Esophagus squamous epithelium (tissue), 5 donors: ENCODE data around the gene ATP9B. TPM values are rescaled to one million over a fixed set of nuclear protein-coding genes. Genes with fewer than 3 reads are reported as not detected.

Experiments
- DNase-seq: peaks from one replicate; lab custom pipeline; 2025; lab: John Stamatoyannopoulos, UW
- H3K27ac ChIP-seq, 4 donors: fragments of 200-600 bp; sonication (generic); one replicate each; pipeline ENCODE4 v1.5.1; 2016 to 2019; ENCODE audit warnings: mild to moderate bottlenecking in 1 of 4
- H3K27me3 ChIP-seq, 4 donors: fragments of 200-600 bp; sonication (generic); 1 replicate in 3 of 4; 2 replicates in 1 of 4; pipeline versions ENCODE4 v1.5.1 to v1.6.0; 2017 to 2021; ENCODE audit warnings: antibody characterized with exemption in 1 of 4
- H3K36me3 ChIP-seq, 3 donors: fragments of 200-600 bp; sonication (generic); one replicate each; pipeline ENCODE4 v1.5.1; 2016 to 2019
- H3K4me1 ChIP-seq, 3 donors: fragments of 200-600 bp; sonication (generic); one replicate each; pipeline ENCODE4 v1.5.1; 2017 to 2019
- H3K4me3 ChIP-seq, 4 donors: fragments of 200-600 bp; sonication (generic); 1 replicate in 3 of 4; 2 replicates in 1 of 4; pipeline ENCODE4 v1.5.1; 2016 to 2019; ENCODE audit warnings: mild to moderate bottlenecking in 2 of 4, moderate library complexity in 1 of 4
- H3K9me3 ChIP-seq, 3 donors: fragments of 200-600 bp; sonication (generic); one replicate each; pipeline ENCODE4 v1.5.1; 2016 to 2019
- POLR2A ChIP-seq, 4 donors: fragments of 450-650 bp; IDR thresholded peaks; one replicate each; pipeline ENCODE4 v1.6.1; 2017; ENCODE audit warnings: antibody characterized with exemption in 4 of 4, mild to moderate bottlenecking in 4 of 4, moderate library complexity in 3 of 4
- WGBS, 2 donors: methylation state at CpG; one replicate each; pipeline ENCODE4 v1.1.5; 2018; 5-methylcytosine and 5-hydroxymethylcytosine counted together
- intact Hi-C: fragments of 100-400 bp; cut with DNase I; formaldehyde crosslinking; loops from one replicate; pipeline ENCODE4 v1.15.0; 2022
- total RNA-seq, 4 donors: library from RNA; depleted of rRNA; stranded (reverse); fragments of >200 nt; gene quantifications; one replicate each; pipeline ENCODE4 v1.1.0, GENCODE V29; 2016
- TF ChIP-seq, protein P1 (sequence below), 6 experiments: fragments of 450-650 bp in 4 of 6; fragments of 200-600 bp in 2 of 6; sonication (generic) in 2 of 6; IDR thresholded peaks; one replicate each; pipeline ENCODE4 v1.5.1; 2016 to 2019; ENCODE audit warnings: antibody characterized with exemption in 6 of 6, mild to moderate bottlenecking in 4 of 6, moderate library complexity in 4 of 6
- donor health status: DM: yes; HTN: yes; CAD: no.

ATP9B gene
- total RNA-seq, 4 donors from 2014 or later: 12.9 to 46.7 (median 22.0) TPM

GRCh38 chr18:79299711-79300110, 230.5 kb downstream of the ATP9B start:
- no peak for DNase-seq
- Histone ChIP-seq H3K9me3 (no peaks in the 10 kb centered on the region), H3K4me3 (no peak overlapping the region), H3K27ac (no peak overlapping the region), H3K27me3 (no peaks in the 10 kb centered on the region), H3K4me1 (no peaks in the 10 kb centered on the region), H3K36me3 (peaks cover 0 to 57% (median 5%) of the 10 kb centered on the region in 3 donors)
- intact Hi-C loops: no loop called here
- TF ChIP-seq, protein P1, sequence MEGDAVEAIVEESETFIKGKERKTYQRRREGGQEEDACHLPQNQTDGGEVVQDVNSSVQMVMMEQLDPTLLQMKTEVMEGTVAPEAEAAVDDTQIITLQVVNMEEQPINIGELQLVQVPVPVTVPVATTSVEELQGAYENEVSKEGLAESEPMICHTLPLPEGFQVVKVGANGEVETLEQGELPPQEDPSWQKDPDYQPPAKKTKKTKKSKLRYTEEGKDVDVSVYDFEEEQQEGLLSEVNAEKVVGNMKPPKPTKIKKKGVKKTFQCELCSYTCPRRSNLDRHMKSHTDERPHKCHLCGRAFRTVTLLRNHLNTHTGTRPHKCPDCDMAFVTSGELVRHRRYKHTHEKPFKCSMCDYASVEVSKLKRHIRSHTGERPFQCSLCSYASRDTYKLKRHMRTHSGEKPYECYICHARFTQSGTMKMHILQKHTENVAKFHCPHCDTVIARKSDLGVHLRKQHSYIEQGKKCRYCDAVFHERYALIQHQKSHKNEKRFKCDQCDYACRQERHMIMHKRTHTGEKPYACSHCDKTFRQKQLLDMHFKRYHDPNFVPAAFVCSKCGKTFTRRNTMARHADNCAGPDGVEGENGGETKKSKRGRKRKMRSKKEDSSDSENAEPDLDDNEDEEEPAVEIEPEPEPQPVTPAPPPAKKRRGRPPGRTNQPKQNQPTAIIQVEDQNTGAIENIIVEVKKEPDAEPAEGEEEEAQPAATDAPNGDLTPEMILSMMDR (IDR thresholded peaks at IDR 0.05): no peak
- no peak for TF ChIP-seq POLR2A (IDR thresholded peaks at IDR 0.05)
- WGBS, 2 donors: 90 to 93% methylated on average over 8 of the region's 8 CpGs

GRCh38 chr18:79300413-79300812, 231.2 kb downstream of the ATP9B start:
- no peaks in the 10 kb centered on the region for H3K4me1 ChIP-seq
- no peaks in the 10 kb centered on the region for H3K27me3 ChIP-seq
- no peaks in the 10 kb centered on the region for H3K9me3 ChIP-seq
- no peak overlapping the region for H3K4me3 ChIP-seq
- no peak for TF ChIP-seq POLR2A (IDR thresholded peaks at IDR 0.05)
- TF ChIP-seq, protein P1 (IDR thresholded peaks at IDR 0.05): no peak
- WGBS, 2 donors: 76 to 84% methylated on average over 6 to 9 of the region's 9 CpGs
- no peak for DNase-seq
- intact Hi-C loops: no loop called here
- peaks cover 0 to 59% (median 5%) of the 10 kb centered on the region in 3 donors for H3K36me3 ChIP-seq
- no peak overlapping the region for H3K27ac ChIP-seq

- H3K36me3 ChIP-seq: peaks cover under 1 to 73% (median 5%) of the 10 kb centered on the region in 3 donors
- H3K9me3 ChIP-seq: no peaks in the 10 kb centered on the region
- H3K4me1 ChIP-seq: no peaks in the 10 kb centered on the region
- H3K27ac ChIP-seq: no peak overlapping the region
- no peak for DNase-seq
- TF ChIP-seq, protein P1 (IDR thresholded peaks at IDR 0.05): no peak
- H3K27me3 ChIP-seq: no peaks in the 10 kb centered on the region
- no peak overlapping the region for H3K4me3 ChIP-seq
- 81 to 85% methylated on average over 7 to 15 of the region's 15 CpGs for WGBS, 2 donors
- intact Hi-C loops: no loop called here
These were observed 232.9 kb downstream of the ATP9B start for GRCh38 chr18:79302120-79302519.

GRCh38 chr18:79305911-79306310, 236.7 kb downstream of the ATP9B start:
- no peak overlapping the region for H3K4me3 ChIP-seq
- 92 to 96% methylated on average over 9 of the region's 9 CpGs for WGBS, 2 donors
- intact Hi-C loops: no loop called here
- H3K36me3 ChIP-seq: peaks cover 0 to 69% (median 3%) of the 10 kb centered on the region in 3 donors
- no peaks in the 10 kb centered on the region for H3K9me3 ChIP-seq
- DNase-seq: no peak
- no peak overlapping the region for H3K27ac ChIP-seq
- no peaks in the 10 kb centered on the region for H3K4me1 ChIP-seq
- no peaks in the 10 kb centered on the region for H3K27me3 ChIP-seq
- TF ChIP-seq POLR2A (IDR thresholded peaks at IDR 0.05): no peak
- TF ChIP-seq, protein P1 (IDR thresholded peaks at IDR 0.05): no peak

DNA sequence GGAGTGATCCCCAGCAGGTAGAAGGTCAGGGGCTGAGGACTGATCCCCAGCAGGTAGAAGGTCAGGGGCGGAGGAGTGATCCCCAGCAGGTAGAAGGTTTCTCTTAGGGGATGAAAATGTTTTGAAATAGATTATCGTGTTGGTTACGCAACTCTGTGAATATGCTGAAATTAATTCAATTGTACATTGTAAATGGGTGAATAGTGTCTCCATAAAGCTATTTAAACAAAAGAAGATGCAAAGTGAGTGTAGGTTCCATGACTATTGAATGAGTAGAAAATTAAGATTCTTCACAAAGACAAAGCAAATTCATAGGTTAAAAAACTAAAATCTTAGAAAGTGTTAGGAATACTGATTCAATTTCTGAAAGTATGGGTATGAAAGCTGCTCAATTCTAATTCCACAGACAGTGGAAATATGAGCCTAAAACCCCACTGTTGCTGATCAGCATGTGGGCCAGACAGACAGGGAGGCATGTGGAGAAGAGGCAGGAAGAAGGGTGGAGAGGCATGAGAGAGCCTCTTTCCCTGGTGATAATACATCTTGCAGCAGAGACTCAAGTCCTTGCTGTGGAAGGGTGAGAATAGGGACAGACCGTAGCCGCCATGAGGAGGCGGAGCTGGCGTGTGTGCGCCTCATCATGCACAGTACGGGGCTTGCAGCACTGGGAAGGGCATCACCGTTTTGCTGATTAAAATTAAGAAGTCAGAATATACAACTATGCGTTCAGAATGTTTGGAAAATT, 240.6 kb downstream of the ATP9B start:
- H3K27ac ChIP-seq: no peak overlapping the region
- intact Hi-C loops: no loop called here
- TF ChIP-seq, protein P1 (IDR thresholded peaks at IDR 0.05): no peak
- no peak for TF ChIP-seq POLR2A (IDR thresholded peaks at IDR 0.05)
- H3K4me1 ChIP-seq: no peaks in the 10 kb centered on the region
- 75 to 80% methylated on average over 11 of the region's 11 CpGs for WGBS, 2 donors
- H3K36me3 ChIP-seq: peaks cover 0 to 69% (median 3%) of the 10 kb centered on the region in 3 donors
- no peaks in the 10 kb centered on the region for H3K9me3 ChIP-seq
- H3K27me3 ChIP-seq: no peaks in the 10 kb centered on the region
- no peak for DNase-seq
- H3K4me3 ChIP-seq: no peak overlapping the region
